AG09309 (cell line): Measurements from ENCODE around the gene FAM50A.

Source experiments
- DNase-seq: peaks from one replicate; pipeline ENCODE4 v3.0.0-alpha.2; 2010; ENCODE audit warnings: low read depth
- H3K4me3 ChIP-seq: 2 replicates; pipeline ENCODE4 v1.5.1; 2011; ENCODE audit warnings: mild to moderate bottlenecking, low read depth, low read length, moderate library complexity; ENCODE audit not compliant: control insufficient read depth
- TF ChIP-seq, protein P1 (sequence below): IDR thresholded peaks from 2 replicates; pipeline ENCODE4 v1.5.1; 2011; ENCODE audit warnings: mild to moderate bottlenecking, low read depth, low read length, inconsistent platforms; ENCODE audit not compliant: insufficient read depth, control insufficient read depth; ENCODE audit errors: missing control alignments

FAM50A gene

DNA sequence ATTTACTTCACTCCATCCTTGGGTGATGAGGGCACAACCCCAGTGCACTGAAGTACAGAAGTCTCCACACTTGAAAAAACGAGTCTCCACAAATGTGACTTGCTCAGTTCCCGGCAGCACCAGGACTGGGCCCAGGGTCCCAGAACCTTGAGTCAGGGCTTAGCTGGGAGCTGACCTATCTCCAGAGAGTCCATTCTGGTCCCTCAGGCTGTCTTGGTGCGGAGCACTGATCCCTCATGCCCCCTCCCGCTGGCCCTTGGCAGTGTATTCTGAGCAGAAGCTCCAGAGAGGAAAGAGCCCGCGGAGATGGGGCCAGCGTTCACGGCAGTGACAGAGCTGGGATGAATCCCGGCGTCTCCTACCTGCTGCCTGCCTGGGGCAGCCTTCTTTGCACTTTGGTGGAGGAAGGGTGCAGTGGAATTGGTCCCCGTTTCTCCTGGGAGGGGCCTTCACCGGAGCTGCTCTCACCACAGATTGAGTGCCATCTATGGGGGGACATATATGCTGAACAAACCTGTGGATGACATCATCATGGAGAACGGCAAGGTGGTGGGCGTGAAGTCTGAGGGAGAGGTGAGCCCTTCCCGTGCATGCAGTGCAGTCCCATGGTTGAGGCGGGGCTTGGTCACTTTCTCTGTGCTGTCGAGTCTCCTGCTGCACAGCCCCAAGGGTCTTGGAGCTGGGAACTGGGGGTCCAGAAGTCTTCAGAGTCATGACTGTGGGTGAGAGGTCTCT is 3.2 kb upstream of the FAM50A start:
- TF ChIP-seq, protein P1, sequence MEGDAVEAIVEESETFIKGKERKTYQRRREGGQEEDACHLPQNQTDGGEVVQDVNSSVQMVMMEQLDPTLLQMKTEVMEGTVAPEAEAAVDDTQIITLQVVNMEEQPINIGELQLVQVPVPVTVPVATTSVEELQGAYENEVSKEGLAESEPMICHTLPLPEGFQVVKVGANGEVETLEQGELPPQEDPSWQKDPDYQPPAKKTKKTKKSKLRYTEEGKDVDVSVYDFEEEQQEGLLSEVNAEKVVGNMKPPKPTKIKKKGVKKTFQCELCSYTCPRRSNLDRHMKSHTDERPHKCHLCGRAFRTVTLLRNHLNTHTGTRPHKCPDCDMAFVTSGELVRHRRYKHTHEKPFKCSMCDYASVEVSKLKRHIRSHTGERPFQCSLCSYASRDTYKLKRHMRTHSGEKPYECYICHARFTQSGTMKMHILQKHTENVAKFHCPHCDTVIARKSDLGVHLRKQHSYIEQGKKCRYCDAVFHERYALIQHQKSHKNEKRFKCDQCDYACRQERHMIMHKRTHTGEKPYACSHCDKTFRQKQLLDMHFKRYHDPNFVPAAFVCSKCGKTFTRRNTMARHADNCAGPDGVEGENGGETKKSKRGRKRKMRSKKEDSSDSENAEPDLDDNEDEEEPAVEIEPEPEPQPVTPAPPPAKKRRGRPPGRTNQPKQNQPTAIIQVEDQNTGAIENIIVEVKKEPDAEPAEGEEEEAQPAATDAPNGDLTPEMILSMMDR: no peak
- no peak for DNase-seq
- H3K4me3 ChIP-seq: no peak overlapping the region

DNA sequence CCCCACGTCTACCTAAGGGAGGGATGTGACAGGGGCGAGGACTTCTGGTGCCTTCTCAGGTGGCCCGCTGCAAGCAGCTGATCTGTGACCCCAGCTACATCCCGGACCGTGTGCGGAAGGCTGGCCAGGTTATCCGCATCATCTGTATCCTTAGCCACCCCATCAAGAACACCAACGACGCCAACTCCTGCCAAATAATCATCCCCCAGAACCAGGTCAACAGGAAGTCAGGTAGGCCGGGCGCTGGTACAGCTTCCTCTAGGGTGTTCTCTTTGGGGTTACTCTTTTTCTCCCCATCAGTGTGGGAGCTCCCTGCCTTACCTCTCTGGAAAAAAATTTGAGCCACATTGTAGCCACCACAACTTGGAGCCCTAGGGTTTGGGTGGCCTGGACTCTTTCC is 2.4 kb upstream of the FAM50A start:
- TF ChIP-seq, protein P1: no peak
- no peak for DNase-seq
- H3K4me3 ChIP-seq: no peak overlapping the region

- DNase-seq: no peak
- H3K4me3 ChIP-seq: no peak overlapping the region
- TF ChIP-seq, protein P1: no peak
Measured at GRCh38 chrX:154441984-154442707, 1.8 kb upstream of the FAM50A start.

GRCh38 chrX:154443479-154443910 is 446 bp upstream of the FAM50A start:
- TF ChIP-seq, protein P1: no peak
- peak overlapping the region; percentile 38 for H3K4me3 ChIP-seq
- DNase-seq: no peak

DNA sequence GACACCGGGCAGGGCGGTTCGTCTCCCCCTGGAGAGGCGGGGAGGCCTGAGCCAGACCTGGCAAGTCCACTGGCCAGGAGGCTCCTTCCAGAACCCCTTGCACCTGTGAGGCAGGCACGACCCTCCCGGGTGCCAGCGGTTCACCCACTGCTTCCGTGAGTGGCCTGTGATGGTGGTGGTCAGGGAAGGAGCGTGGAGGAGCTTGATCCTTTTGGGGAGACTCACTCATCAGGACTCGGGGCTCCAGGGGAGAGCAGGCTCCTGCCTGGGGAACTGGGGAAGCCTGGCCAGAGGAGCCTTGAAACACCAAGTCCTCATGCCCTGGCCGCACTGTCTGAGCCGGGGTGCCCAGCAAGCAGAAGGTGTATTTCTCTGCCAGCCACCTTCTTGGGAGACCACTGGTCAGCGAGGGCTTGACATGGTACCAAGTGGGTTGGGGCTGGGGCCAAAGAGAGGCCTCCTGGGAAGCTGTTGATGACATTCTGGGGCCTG is 860 bp downstream of the FAM50A start:
- H3K4me3 ChIP-seq: peak overlapping the region; percentile 56
- TF ChIP-seq, protein P1: no peak
- no peak for DNase-seq

DNA sequence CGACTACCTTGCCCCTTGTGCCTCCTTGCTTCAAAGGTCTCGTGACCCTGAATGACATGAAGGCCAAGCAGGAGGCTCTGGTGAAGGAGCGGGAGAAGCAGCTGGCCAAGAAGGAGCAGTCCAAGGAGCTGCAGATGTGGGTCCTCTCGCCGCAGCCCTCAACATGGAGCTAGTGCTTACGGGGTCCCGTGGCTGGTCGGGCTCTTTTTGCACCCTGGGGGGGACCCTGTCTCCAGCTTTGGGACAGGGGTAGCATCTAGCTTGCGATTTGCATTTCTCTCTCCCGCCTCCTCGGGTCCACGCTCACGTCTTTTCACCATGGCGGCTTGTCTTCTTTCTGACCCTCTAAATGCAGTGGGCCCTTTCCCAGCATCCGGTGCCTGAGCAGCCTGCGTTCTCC is 1.8 kb downstream of the FAM50A start:
- no peak for DNase-seq
- TF ChIP-seq, protein P1: no peak
- no peak overlapping the region for H3K4me3 ChIP-seq
